GM19467 (cell line): Measurements from ENCODE around the gene PHF3.

Experiments
- ATAC-seq: cut with Tn5 transposase; IDR thresholded peaks from one replicate; pipeline ENCODE4 v1.9.1; 2021; ENCODE audit warnings: mild to moderate bottlenecking, moderate library complexity; ENCODE audit not compliant: unreplicated experiment

The PHF3 gene

GRCh38 chr6:63760199-63760598, 124.6 kb downstream of the PHF3 start:
- no peak for ATAC-seq

- ATAC-seq: no peak
Observed at GRCh38 chr6:63764318-63764916, 128.8 kb downstream of the PHF3 start.
